OCI-LY3 (cell line): ENCODE data around the gene PDIA5.

Source experiments
- CTCF ChIP-seq: fragments of 200-600, 300-600 bp; sonication (generic); IDR thresholded peaks from 2 replicates; pipeline ENCODE4 v1.5.1; 2014; ENCODE audit warnings: antibody characterized with exemption, low read length, low read depth
- EZH2phosphoT487 ChIP-seq: fragments of 200-600 bp; shearing (Covaris generic); IDR thresholded peaks from 2 replicates; pipeline ENCODE4 v1.6.1; 2018; ENCODE audit warnings: antibody characterized with exemption, mixed run types, low read depth

- TF ChIP-seq CTCF = no peak
- TF ChIP-seq EZH2phosphoT487 = no peak
Observed at GRCh38 chr3:123068601-123069381, 2.0 kb downstream of the PDIA5 start.
